ENCODE measurements around the gene ATR.

Gene ATR

DNA sequence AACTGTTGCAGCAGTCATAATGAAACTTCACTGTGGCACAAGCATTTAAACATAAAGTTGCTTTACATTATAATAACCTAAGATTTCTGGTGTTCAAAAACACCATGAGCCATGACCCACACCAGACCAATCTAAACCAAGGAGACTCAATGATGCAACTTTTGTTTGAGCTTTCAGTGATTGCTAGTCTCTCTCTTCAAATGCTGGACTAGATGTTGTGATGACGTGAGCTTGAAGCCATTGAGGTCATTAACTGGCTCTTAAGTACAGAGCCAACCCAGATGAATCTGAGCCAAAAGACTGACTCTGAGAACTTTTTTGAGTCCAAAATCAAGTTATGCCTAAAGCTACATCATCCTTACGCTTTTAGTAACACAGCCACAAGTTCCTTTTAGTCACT lies 36.5 kb downstream of the ATR start:
- ATAC-seq (replicated peaks) (no peak), DNase-seq (no peak)
- no peaks in the 10 kb centered on the region for H3K9me3 Mint-ChIP-seq
- H3K36me3 Mint-ChIP-seq (ENCODE audit: insufficient read depth) = no peaks in the 10 kb centered on the region
- H3K27ac Mint-ChIP-seq = no peak overlapping the region
- no peak overlapping the region for H3K4me3 Mint-ChIP-seq
- no peaks in the 10 kb centered on the region for H3K4me1 Mint-ChIP-seq (ENCODE audit: low read depth in 2 of 2)
- no peaks in the 10 kb centered on the region for H3K27me3 Mint-ChIP-seq

DNA sequence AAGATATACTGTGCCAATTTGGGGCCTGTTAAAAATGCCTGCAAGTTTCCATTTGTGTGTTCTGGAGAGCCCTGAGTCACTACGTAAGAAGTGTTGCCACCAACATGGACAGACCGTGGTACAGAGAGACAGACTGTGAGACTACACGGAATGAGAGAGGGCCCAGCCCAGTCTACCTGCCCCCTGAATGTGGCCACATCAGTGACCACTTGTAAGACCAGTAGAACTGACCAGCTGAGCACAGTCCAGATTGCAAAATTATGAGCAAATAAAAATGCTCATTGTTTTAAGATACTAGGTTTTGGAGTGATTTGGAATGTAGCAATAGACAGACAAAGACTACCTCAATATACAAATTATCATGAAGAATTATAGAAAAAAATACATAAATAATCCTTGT lies 42.0 kb downstream of the ATR start:
- no peak for DNase-seq
- Mint-ChIP-seq H3K36me3 (ENCODE audit: insufficient read depth) (peaks cover 38% of the 10 kb centered on the region), H3K4me3 (no peak overlapping the region), H3K27me3 (no peaks in the 10 kb centered on the region), H3K9me3 (no peaks in the 10 kb centered on the region), H3K27ac (no peak overlapping the region), H3K4me1 (ENCODE audit: low read depth in 2 of 2) (no peaks in the 10 kb centered on the region)
- ATAC-seq (replicated peaks) = no peak

DNA sequence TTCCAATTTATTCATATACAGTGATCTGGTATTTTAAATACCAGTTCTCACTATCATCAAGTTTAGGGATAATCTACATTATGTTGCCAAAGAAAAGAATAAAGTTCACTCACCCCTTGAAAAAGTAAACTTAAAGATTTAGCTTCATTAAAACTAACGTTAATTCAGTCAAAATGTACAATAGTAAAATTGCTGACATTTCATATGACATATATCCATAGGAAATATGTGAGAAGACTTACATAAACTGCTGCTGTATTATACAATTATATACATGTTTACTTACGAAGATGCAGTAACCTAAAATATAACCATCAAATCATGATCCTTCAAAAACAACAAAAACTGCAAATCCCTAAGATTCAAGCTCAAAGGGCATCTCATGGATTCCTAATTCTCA lies 44.0 kb downstream of the ATR start:
- H3K27ac Mint-ChIP-seq = no peak overlapping the region
- no peak for ATAC-seq (replicated peaks)
- H3K36me3 Mint-ChIP-seq (ENCODE audit: insufficient read depth) = peaks cover 43% of the 10 kb centered on the region
- no peak for DNase-seq
- no peak overlapping the region for H3K4me3 Mint-ChIP-seq
- H3K4me1 Mint-ChIP-seq (ENCODE audit: low read depth in 2 of 2) = no peaks in the 10 kb centered on the region
- H3K27me3 Mint-ChIP-seq = no peaks in the 10 kb centered on the region
- no peaks in the 10 kb centered on the region for H3K9me3 Mint-ChIP-seq

DNA sequence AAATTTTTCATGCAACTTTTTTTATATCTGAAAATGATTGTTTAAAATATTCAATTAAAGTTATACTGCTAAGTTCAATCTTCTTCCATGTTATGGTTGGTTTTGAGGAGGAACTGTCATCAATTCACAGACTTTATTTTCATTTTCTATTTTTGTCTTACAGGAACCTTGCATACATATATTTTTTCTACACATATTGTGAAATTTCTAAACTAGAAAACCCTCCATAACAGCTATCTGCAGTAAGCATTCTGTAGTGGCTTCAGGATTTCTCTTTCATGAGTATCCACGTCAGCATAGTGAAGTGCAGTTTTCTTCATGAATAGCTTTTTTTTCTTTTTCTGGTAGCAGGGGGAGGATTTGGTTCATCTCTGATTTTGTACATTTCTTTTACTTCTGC lies 48.2 kb downstream of the ATR start:
- H3K4me1 Mint-ChIP-seq (ENCODE audit: low read depth in 2 of 2) = no peaks in the 10 kb centered on the region
- no peak overlapping the region for H3K27ac Mint-ChIP-seq
- H3K9me3 Mint-ChIP-seq = no peaks in the 10 kb centered on the region
- ATAC-seq (replicated peaks) (no peak), DNase-seq (no peak)
- H3K27me3 Mint-ChIP-seq = no peaks in the 10 kb centered on the region
- peaks cover 39% of the 10 kb centered on the region for H3K36me3 Mint-ChIP-seq (ENCODE audit: insufficient read depth)
- H3K4me3 Mint-ChIP-seq = no peak overlapping the region

DNA sequence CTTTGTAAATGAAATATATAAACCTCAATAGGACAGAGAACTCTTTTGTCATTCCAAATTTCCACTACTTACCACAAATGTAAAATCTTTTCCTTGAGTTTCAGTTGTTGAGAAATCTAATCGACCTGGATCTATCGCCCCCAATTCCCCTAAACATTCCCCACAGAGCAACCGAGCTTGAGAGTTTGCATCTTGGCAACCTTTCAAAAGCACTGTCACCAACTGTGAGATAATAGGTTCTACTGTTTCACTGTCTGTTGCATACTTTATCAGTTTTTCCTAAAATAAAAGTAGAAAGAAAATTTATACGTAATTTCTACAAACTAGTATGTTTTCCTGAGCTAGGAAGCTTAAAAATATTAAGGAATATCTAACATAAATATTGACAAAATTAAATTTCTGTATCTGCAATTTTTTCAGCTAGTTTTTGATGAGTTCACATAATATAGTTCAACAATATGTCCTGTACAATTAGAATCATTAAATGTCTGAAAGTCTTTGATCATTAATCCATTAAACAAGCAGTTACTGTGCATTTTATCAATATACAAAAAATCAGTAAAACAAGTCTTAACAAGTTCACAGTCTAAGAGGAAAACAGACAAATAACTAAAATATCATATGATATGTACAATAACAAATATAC lies 54.5 kb downstream of the ATR start:
- Mint-ChIP-seq H3K9me3 (no peaks in the 10 kb centered on the region), H3K4me3 (no peak overlapping the region), H3K36me3 (ENCODE audit: insufficient read depth) (peaks cover 14% of the 10 kb centered on the region), H3K4me1 (ENCODE audit: low read depth in 2 of 2) (no peaks in the 10 kb centered on the region), H3K27me3 (no peaks in the 10 kb centered on the region), H3K27ac (peak overlapping the region in 1 of 2 donors; percentile 49)
- no peak for ATAC-seq (replicated peaks)
- DNase-seq = no peak

DNA sequence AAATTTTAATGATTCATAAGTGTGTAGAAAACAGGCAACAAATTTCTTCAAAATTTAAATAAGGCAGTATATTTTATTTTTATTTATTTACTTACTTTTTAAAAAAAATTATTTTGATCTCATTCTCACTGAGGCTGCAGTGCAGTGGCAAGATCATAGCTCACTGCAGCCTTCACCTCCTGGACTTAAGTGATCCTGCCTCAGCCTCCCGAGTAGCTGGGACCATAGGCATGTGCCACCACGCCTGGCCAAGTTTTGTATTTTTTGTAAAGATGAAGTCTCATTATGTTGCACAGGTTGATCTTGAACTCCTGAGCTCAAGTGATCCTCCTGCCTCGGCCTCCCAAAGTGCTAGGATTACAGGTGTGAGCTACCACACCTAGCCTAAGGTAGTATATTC lies 69.5 kb downstream of the ATR start:
- H3K27ac Mint-ChIP-seq = peak overlapping the region; percentile 95 to 99
- ATAC-seq (replicated peaks) (peak; percentile 60), DNase-seq (no peak)
- H3K4me1 Mint-ChIP-seq (ENCODE audit: low read depth in 2 of 2) = peaks cover 0 to 2% of the 10 kb centered on the region in 2 donors
- H3K9me3 Mint-ChIP-seq = no peaks in the 10 kb centered on the region
- H3K36me3 Mint-ChIP-seq (ENCODE audit: insufficient read depth) = peaks cover 34% of the 10 kb centered on the region
- no peaks in the 10 kb centered on the region for H3K27me3 Mint-ChIP-seq
- peak overlapping the region; percentile 85 to 95 for H3K4me3 Mint-ChIP-seq

DNA sequence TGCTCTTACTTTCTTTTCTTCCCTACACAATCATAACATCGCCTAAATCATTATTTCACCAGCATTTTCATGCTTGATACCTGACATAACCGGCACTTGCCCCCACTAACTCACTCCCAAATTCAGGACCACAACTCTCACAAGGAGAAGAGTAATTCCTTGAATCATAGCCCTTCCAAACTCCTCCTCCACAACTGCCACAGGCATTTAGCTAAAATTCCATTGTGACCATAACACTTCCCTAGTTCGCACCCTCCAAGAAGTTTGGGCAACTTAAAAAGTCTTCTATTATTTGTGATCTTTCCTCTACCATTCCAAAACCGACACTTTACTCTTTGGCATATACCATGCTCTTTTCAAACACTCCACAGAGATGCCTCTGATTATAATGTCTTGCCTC lies 71.3 kb downstream of the ATR start:
- peaks cover 28% of the 10 kb centered on the region for H3K36me3 Mint-ChIP-seq (ENCODE audit: insufficient read depth)
- H3K27ac Mint-ChIP-seq = peak overlapping the region in 1 of 2 donors; percentile 15
- no peak for ATAC-seq (replicated peaks)
- no peak for DNase-seq
- no peaks in the 10 kb centered on the region for H3K9me3 Mint-ChIP-seq
- H3K27me3 Mint-ChIP-seq = no peaks in the 10 kb centered on the region
- H3K4me1 Mint-ChIP-seq (ENCODE audit: low read depth in 2 of 2) = peaks cover 0 to 2% of the 10 kb centered on the region in 2 donors
- no peak overlapping the region for H3K4me3 Mint-ChIP-seq

DNA sequence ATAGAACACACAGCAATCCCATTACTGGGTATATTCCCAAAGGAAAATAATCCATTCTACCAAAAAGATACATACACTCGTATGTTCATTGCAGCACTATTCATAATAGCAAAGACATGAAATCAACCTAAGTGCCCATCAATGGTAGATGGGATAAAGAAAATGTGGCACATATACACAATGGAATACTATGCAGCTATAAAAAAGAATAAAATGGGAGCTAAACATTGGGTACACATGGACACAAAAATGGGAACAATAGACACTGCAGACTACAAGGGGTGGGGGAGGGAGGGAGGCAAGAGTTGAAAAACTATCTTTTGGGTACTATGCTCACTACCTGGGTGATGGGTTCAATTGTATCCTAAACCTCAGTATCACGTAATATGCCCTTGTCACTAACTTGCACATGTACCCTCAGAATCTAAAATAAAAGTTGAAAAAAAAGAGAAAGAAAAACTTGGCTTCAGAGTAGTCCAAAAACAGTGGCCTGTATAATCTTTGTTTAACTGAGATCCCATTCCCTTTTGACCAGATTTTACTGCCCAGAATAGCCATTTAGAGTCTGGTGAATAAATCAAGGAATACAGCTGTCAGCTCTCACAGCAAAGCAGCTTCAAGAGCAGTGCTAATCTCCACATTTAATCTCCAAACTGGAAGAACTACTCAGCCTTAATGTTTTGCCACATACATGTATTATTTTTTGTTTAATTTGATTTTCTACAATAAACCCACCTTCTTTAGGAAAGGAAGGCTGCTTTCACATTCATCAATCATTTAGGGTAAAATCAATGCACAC lies 76.1 kb downstream of the ATR start:
- peaks cover 0 to 2% of the 10 kb centered on the region in 2 donors for H3K4me1 Mint-ChIP-seq (ENCODE audit: low read depth in 2 of 2)
- no peak overlapping the region for H3K4me3 Mint-ChIP-seq
- no peak for ATAC-seq (replicated peaks)
- H3K27ac Mint-ChIP-seq = no peak overlapping the region
- peaks cover 43% of the 10 kb centered on the region for H3K36me3 Mint-ChIP-seq (ENCODE audit: insufficient read depth)
- no peaks in the 10 kb centered on the region for H3K9me3 Mint-ChIP-seq
- DNase-seq = no peak
- H3K27me3 Mint-ChIP-seq = no peaks in the 10 kb centered on the region

DNA sequence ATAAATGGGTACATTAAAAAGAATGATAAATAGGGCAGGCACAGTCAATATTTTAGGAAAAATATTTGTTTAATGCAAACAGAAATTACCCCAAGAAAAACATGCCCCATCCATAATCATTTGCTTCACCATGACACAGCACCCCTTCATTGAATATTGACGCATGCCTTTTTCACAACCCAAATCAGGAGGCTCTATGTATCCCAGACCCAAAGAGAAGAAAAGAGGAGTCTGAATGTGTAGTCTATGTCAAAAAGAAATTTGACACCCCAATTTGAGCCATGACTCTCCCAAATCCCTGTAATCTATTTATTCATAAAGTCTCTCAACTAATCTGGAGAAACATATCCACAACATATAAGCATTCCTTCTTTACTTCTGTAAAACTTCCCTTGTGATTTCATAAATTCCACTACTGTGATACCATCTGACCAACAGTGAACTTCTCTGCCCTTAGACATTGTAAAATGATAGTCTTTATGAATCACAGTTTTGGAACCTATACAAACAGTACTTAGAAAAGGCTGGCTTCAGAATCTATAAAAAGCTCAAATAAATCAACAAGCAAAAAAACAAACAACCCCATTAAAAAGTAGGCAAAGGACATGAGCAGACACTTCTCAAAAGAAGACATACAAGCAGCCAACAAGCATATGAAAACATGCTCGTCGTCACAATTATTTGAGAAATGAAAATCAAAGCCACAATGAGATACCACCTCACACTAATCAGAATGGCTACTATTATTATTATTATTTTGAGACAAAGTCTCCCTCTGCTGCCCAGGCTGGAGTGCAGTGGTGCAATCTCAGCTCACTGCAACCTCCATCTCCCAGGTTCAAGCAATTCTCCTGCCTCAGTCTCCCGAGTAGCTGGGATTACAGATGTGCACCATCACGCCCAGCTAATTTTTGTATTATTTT lies 77.3 kb downstream of the ATR start:
- H3K27ac Mint-ChIP-seq = no peak overlapping the region
- peaks cover 44% of the 10 kb centered on the region for H3K36me3 Mint-ChIP-seq (ENCODE audit: insufficient read depth)
- ATAC-seq (replicated peaks) (no peak), DNase-seq (no peak)
- H3K4me3 Mint-ChIP-seq = no peak overlapping the region
- no peaks in the 10 kb centered on the region for H3K4me1 Mint-ChIP-seq (ENCODE audit: low read depth in 2 of 2)
- no peaks in the 10 kb centered on the region for H3K9me3 Mint-ChIP-seq
- no peaks in the 10 kb centered on the region for H3K27me3 Mint-ChIP-seq

DNA sequence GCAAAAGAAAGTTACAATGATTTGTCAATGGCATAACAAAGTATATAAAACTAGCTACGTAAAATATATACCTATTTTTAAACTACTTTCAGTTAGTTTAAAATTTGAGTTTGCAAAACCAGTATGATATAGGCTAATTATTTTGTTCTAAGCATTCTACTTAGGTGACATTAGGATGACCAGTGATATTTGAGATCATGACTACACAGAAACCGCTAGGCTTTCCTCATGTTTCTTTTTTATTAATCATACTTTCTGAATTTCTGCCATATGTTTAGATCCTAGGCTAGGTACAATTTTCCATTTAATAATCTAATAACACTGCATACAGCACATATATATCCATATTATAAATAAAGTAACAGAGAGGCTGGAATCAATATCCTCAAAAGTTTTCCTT lies 78.3 kb downstream of the ATR start:
- Mint-ChIP-seq H3K27ac (no peak overlapping the region), H3K36me3 (ENCODE audit: insufficient read depth) (peaks cover 40% of the 10 kb centered on the region), H3K27me3 (no peaks in the 10 kb centered on the region), H3K4me1 (ENCODE audit: low read depth in 2 of 2) (no peaks in the 10 kb centered on the region), H3K9me3 (no peaks in the 10 kb centered on the region), H3K4me3 (no peak overlapping the region)
- ATAC-seq (replicated peaks) = no peak
- no peak for DNase-seq

DNA sequence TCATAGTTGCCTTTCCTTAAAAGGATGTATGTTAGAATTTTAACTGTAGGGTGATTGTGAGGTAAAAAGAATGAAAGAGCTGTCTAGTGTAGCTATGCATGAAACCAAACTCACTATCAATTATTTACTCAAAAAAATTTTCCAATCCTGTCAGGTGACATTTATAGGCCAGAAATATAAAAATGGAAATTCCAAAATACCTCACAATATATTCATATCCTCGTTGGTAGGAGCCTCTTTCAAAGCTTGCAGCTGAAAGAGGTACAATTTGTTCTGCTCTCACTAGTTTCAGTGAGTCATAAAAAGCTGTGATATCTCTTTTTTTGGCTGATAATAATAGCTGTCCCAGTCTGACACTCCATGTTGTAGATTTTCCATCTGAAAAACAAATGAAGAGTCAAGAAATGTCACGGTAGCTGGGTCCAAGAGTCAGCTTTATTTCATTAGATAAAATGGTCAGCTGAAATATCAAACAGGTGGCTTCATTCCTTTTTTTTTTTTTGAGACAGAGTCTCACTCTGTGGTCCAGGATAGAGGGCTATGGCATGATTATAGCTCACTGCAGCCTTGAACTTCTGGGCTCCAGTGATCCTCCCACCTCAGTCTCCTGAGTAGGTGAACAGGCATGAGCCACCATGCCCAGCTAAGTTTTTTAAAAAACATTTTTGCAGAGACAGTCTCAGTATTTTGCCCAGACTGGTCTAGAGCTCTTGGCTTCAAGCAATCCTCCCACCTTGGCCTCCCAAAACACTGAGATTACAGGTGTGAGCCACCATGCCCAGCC lies 79.9 kb downstream of the ATR start:
- Mint-ChIP-seq H3K27me3 (no peaks in the 10 kb centered on the region), H3K27ac (no peak overlapping the region), H3K36me3 (ENCODE audit: insufficient read depth) (peaks cover 45% of the 10 kb centered on the region), H3K4me3 (no peak overlapping the region), H3K4me1 (ENCODE audit: low read depth in 2 of 2) (no peaks in the 10 kb centered on the region), H3K9me3 (no peaks in the 10 kb centered on the region)
- ATAC-seq (replicated peaks) = no peak
- no peak for DNase-seq

DNA sequence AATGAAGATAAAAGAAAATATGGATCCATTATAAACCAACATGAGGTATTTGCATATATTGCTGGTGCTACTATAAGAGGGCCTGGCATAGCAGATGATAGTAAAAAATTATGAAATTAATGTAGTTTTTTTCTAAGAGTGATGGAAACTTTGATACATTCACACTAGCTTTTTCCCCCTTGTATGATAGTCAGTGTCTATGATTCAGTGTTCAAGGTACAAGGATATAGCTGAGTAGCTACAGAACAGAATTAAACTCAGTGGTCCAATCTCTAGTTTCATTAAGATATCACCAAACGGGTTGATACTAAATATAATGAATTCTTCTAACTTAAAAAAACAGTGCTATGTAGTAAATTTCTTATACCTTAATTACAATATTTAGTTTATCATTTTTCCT lies 80.8 kb downstream of the ATR start:
- H3K4me3 Mint-ChIP-seq = no peak overlapping the region
- no peaks in the 10 kb centered on the region for H3K4me1 Mint-ChIP-seq (ENCODE audit: low read depth in 2 of 2)
- peaks cover 54% of the 10 kb centered on the region for H3K36me3 Mint-ChIP-seq (ENCODE audit: insufficient read depth)
- ATAC-seq (replicated peaks) = no peak
- no peaks in the 10 kb centered on the region for H3K9me3 Mint-ChIP-seq
- no peaks in the 10 kb centered on the region for H3K27me3 Mint-ChIP-seq
- H3K27ac Mint-ChIP-seq = no peak overlapping the region
- DNase-seq = no peak

DNA sequence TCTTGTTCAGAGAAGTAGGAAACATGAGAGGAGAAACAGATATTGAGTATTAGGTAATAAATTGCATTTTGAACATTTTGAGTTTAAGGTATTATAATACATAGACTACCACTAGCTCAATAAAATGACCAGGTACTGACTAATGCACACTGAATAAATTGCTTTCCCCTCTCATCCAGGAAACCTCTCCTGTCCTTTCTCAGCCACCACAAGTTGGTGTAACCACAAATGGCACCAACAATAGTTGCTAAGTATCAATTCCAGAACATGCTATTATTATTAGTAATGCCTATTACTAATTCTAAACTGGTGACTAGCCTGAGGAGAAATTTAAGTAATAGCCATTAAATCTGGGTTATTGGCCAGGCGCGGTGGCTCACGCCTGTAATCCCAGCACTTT lies 83.4 kb downstream of the ATR start:
- Mint-ChIP-seq H3K27me3 (no peaks in the 10 kb centered on the region), H3K27ac (no peak overlapping the region), H3K4me3 (no peak overlapping the region), H3K4me1 (ENCODE audit: low read depth in 2 of 2) (no peaks in the 10 kb centered on the region), H3K9me3 (no peaks in the 10 kb centered on the region), H3K36me3 (ENCODE audit: insufficient read depth) (peaks cover 71% of the 10 kb centered on the region)
- DNase-seq = no peak
- no peak for ATAC-seq (replicated peaks)

All from effector memory CD8-positive, alpha-beta T cell (primary cell).